Natural killer cell (primary cell): ENCODE measurements around the gene TBCA. TPM values are rescaled to one million over a fixed set of nuclear protein-coding genes. Genes with fewer than 3 reads are reported as not detected.

Experiments used
- ATAC-seq, 3 donors: fragments of 150-1000 bp in 2 of 3; fragments of 200-7000 bp in 1 of 3; cut with Tn5 transposase; 1 replicate in 1 of 3; 2 replicates in 2 of 3; pipeline ENCODE4 v1.10.0; 2021; ENCODE audit warnings: mild to moderate bottlenecking in 2 of 3, moderate library complexity in 2 of 3
- DNase-seq, 2 donors: peaks; one replicate each; pipeline versions ENCODE4 v3.0.0 to v3.0.0-alpha.2; 2013 to 2021; ENCODE audit warnings: mixed read lengths in 1 of 2
- H3K27ac ChIP-seq: one replicate; pipeline ENCODE4 v1.5.1; 2013; ENCODE audit warnings: mild to moderate bottlenecking, low read length
- H3K27me3 ChIP-seq: one replicate; pipeline ENCODE4 v1.6.1; 2013; ENCODE audit warnings: low read length; ENCODE audit not compliant: control insufficient read depth, insufficient read depth
- H3K36me3 ChIP-seq: one replicate; pipeline ENCODE4 v1.6.1; 2013; ENCODE audit warnings: low read length; ENCODE audit not compliant: control insufficient read depth, insufficient read depth
- H3K4me1 ChIP-seq: one replicate; pipeline ENCODE4 v1.6.1; 2013; ENCODE audit warnings: low read length; ENCODE audit not compliant: control insufficient read depth, insufficient read depth
- H3K4me3 ChIP-seq: one replicate; pipeline ENCODE4 v1.5.1; 2013; ENCODE audit warnings: low read length
- H3K9me3 ChIP-seq: one replicate; pipeline ENCODE4 v1.6.1; 2013; ENCODE audit warnings: low read length; ENCODE audit not compliant: control insufficient read depth, insufficient read depth
- H3K27ac Mint-ChIP-seq, 2 donors: one replicate each; pipeline ENCODE4 v1.8.0; 2022; ENCODE audit warnings: mild to moderate bottlenecking in 2 of 2, mixed read lengths in 2 of 2, moderate library complexity in 1 of 2
- H3K27me3 Mint-ChIP-seq, 2 donors: one replicate each; pipeline ENCODE4 v1.8.0; 2022; ENCODE audit warnings: low read depth in 2 of 2, mixed read lengths in 2 of 2
- H3K36me3 Mint-ChIP-seq: one replicate; pipeline ENCODE4 v1.8.0; 2022; ENCODE audit warnings: mixed read lengths
- H3K4me1 Mint-ChIP-seq, 2 donors: one replicate each; pipeline ENCODE4 v1.8.0; 2022; ENCODE audit warnings: mixed read lengths in 2 of 2
- H3K4me3 Mint-ChIP-seq: one replicate; pipeline ENCODE4 v1.8.0; 2022; ENCODE audit warnings: mild to moderate bottlenecking, moderate library complexity, mixed read lengths
- H3K9me3 Mint-ChIP-seq, 2 donors: one replicate each; pipeline ENCODE4 v1.8.0; 2022; ENCODE audit warnings: mixed read lengths in 2 of 2
- WGBS: methylation state at CpG from one replicate; pipeline ENCODE4 v1.1.7; 2013; ENCODE audit warnings: missing lambda C conversion rate; ENCODE audit not compliant: insufficient coverage; 5-methylcytosine and 5-hydroxymethylcytosine counted together
- intact Hi-C: fragments of 100-400 bp; cut with micrococcal nuclease; formaldehyde crosslinking; loops from one replicate; pipeline ENCODE4 v1.14.2; 2022
- total RNA-seq, 4 donors: library from RNA; stranded (reverse); fragments of 120-200 nt in 1 of 4; gene quantifications; one replicate each; pipeline versions ENCODE4 v1.2.3 to v1.2.4, GENCODE V29; 2013 to 2022
- TF ChIP-seq, protein P1 (sequence below): fragments of 200-600 bp; IDR thresholded peaks from one replicate; pipeline ENCODE4 v1.8.0; 2022; ENCODE audit warnings: antibody characterized with exemption

Gene TBCA, protein sequence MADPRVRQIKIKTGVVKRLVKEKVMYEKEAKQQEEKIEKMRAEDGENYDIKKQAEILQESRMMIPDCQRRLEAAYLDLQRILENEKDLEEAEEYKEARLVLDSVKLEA
- total RNA-seq: 10 to 100 TPM; 65.0 to 72.3 (median 70.7) TPM
- 105 TPM for total RNA-seq (2013)

DNA sequence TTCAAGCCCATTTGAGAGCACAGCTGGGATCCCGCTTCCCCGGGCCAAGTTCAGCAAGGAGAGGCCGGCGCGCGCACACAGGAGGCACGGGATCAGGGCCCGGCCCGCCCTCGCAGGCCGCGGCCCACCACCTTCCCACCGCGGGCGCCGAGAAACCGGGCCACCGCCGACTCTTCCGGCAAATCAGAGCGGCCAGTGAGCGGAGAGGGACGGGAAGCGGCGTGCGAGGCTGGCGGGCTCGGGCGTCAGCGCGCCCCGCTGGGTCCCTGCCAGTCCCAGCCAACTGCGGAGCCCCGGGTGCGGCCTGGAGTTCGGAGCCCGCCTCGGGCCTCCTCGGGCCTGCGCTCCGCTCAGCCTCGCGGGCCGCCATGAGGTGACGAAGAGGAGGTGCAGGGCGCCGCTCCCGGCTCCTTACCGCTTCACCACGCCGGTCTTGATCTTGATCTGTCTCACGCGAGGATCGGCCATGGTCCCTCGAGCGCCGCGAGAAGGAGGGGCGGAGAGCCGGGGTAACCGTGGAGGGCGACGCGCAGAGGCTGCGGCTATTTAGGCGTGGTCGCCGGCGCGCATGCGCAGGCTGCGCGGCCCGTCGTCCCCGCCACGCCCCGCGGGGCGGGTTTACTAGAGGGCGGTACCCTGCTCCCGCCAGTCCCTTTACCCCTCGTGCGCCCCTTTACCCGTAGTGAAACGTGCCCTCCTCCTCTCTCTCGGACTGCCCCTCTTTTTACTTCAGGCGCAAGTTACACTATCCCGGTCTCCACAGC, at the start of gene TBCA:
TBCA (minus strand) TSS at position 550 of the 764 bp plus-strand sequence; CDS start at position 468, 82 bp downstream.
- TF ChIP-seq, protein P1, sequence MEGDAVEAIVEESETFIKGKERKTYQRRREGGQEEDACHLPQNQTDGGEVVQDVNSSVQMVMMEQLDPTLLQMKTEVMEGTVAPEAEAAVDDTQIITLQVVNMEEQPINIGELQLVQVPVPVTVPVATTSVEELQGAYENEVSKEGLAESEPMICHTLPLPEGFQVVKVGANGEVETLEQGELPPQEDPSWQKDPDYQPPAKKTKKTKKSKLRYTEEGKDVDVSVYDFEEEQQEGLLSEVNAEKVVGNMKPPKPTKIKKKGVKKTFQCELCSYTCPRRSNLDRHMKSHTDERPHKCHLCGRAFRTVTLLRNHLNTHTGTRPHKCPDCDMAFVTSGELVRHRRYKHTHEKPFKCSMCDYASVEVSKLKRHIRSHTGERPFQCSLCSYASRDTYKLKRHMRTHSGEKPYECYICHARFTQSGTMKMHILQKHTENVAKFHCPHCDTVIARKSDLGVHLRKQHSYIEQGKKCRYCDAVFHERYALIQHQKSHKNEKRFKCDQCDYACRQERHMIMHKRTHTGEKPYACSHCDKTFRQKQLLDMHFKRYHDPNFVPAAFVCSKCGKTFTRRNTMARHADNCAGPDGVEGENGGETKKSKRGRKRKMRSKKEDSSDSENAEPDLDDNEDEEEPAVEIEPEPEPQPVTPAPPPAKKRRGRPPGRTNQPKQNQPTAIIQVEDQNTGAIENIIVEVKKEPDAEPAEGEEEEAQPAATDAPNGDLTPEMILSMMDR: no peak
- DNase-seq (peak; percentile 90 to 97), ATAC-seq (peak; percentile 82 to 92 (median 83))
- under 1% methylated on average over 89 of the region's 89 CpGs for WGBS
- peak within 1 kb of the TSS; percentile 99 for H3K27ac ChIP-seq
- H3K27me3 ChIP-seq: no peaks in the 10 kb centered on the region
- Mint-ChIP-seq H3K4me3 (peak within 1 kb of the TSS; percentile 97), H3K27me3 (no peaks in the 10 kb centered on the region), H3K4me1 (peaks cover 39 to 44% of the 10 kb centered on the region in 2 donors), H3K36me3 (no peaks in the 10 kb centered on the region), H3K9me3 (no peaks in the 10 kb centered on the region), H3K27ac (peak within 1 kb of the TSS; percentile 90 to 98)
- intact Hi-C loops: loop anchor here (10.0 kb wide), 1 partner anchor 281 kb away; the partner anchor contains the start of gene WDR41
- H3K4me1 ChIP-seq: peaks cover 12% of the 10 kb centered on the region
- H3K9me3 ChIP-seq: no peaks in the 10 kb centered on the region
- H3K36me3 ChIP-seq: peaks cover 5% of the 10 kb centered on the region
- H3K4me3 ChIP-seq: peak within 1 kb of the TSS; percentile 75

DNA sequence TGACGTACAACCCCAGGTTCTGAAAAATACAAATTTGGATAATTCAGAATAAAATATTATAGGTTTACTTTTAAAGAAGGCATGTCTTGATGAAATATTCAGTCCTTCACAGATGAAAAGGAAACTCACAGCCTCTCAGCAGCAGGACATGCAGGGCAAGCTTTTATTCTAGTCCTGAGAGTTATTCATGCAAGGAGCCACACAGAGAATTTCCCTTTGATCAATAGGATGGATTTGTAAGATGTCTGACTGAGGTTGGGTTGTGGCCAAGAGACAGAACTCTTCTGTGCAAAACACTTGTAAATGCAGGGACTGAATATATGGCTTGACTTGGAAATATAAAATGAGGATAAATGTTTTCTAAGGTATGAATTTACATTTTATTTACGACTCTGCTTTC, 48.8 kb upstream of the TBCA start:
- Mint-ChIP-seq H3K9me3 (no peaks in the 10 kb centered on the region), H3K36me3 (no peaks in the 10 kb centered on the region), H3K27me3 (peaks cover 22 to 42% of the 10 kb centered on the region in 2 donors), H3K4me3 (no peak overlapping the region), H3K27ac (no peak overlapping the region), H3K4me1 (no peaks in the 10 kb centered on the region)
- no peaks in the 10 kb centered on the region for H3K9me3 ChIP-seq
- H3K4me1 ChIP-seq: no peaks in the 10 kb centered on the region
- ATAC-seq (no peak), DNase-seq (no peak)
- no peaks in the 10 kb centered on the region for H3K36me3 ChIP-seq
- H3K27ac ChIP-seq: no peak overlapping the region
- H3K4me3 ChIP-seq: no peak overlapping the region
- intact Hi-C loops: no loop called here
- peaks cover 8% of the 10 kb centered on the region for H3K27me3 ChIP-seq
- TF ChIP-seq, protein P1: no peak
- no CpG with 5 or more reads among the region's 2 CpGs for WGBS

DNA sequence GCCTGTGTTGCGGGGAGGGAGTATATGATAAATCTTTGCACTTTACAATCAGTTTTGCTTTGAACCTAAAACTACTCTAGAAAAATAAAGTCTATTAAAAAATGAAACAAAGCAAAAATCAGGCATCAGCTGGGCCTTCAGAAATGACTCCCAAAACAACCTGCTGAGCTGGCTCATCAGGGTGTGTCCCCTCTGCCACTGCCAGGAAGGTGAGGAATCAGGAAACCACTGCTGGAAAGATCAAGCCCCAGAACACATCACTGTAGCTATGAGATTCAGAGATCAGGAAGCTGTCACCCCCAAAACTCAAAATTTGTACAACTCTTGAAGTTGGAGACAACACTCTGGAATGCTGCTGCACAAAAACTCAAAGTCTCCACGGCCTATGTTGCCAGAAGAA, 40.5 kb upstream of the TBCA start:
- no peaks in the 10 kb centered on the region for H3K36me3 ChIP-seq
- Mint-ChIP-seq H3K27ac (no peak overlapping the region), H3K4me3 (no peak overlapping the region), H3K4me1 (no peaks in the 10 kb centered on the region), H3K36me3 (no peaks in the 10 kb centered on the region), H3K27me3 (peaks cover 15 to 40% of the 10 kb centered on the region in 2 donors), H3K9me3 (peaks cover 0 to 2% of the 10 kb centered on the region in 2 donors)
- 71% methylated on average over 1 of the region's 2 CpGs for WGBS
- DNase-seq (no peak), ATAC-seq (no peak)
- TF ChIP-seq, protein P1: no peak
- no peaks in the 10 kb centered on the region for H3K27me3 ChIP-seq
- H3K4me1 ChIP-seq: no peaks in the 10 kb centered on the region
- H3K4me3 ChIP-seq: no peak overlapping the region
- no peak overlapping the region for H3K27ac ChIP-seq
- no peaks in the 10 kb centered on the region for H3K9me3 ChIP-seq
- intact Hi-C loops: no loop called here
